IMR-90 (cell line): ENCODE measurements around the gene CYBRD1. TPM values are rescaled to one million over a fixed set of nuclear protein-coding genes. Genes with fewer than 3 reads are reported as not detected.

Experiments used
- ATAC-seq: fragments of 200-7000 bp; cut with Tn5 transposase; 2 replicates; pipeline ENCODE4 v1.9.1; 2020; ENCODE audit warnings: low read depth, mild to moderate bottlenecking, moderate library complexity
- BruUV-seq: library from RNA; stranded (reverse); fragments of 400-500 nt; replicated peaks from 2 replicates; lab custom pipeline; 2021; lab: Mats Ljungman, UMichigan
- CTCF ChIA-PET: fragments of 300-600 bp; formaldehyde crosslinking; extraction: SDS; loops from one replicate; lab custom pipeline; 2021; ENCODE audit warnings: antibody characterized with exemption; lab: Yijun Ruan, JAX
- POLR2A ChIA-PET: fragments of 300-600 bp; sonication (Branson Sonifier 250); formaldehyde crosslinking; loops from one replicate; lab custom pipeline; 2022; ENCODE audit warnings: antibody characterized with exemption; ENCODE audit not compliant: unreplicated experiment; lab: Charles Lee
- DNase-seq: peaks from one replicate; pipeline ENCODE4 v3.0.0; 2013
- H2AFZ ChIP-seq: replicated peaks from 2 replicates; pipeline ENCODE3; 2013; ENCODE audit warnings: low read length, mild to moderate bottlenecking; ENCODE audit not compliant: poor library complexity
- H2AK5ac ChIP-seq: 2 replicates; pipeline ENCODE4 v1.6.1; 2013; ENCODE audit warnings: low read depth, low read length, inconsistent platforms
- H2AK9ac ChIP-seq: replicated peaks from 2 replicates; pipeline ENCODE3; 2013; ENCODE audit warnings: mild to moderate bottlenecking, low read depth, low read length, moderate library complexity; ENCODE audit not compliant: poor library complexity
- H2BK120ac ChIP-seq: 2 replicates; pipeline ENCODE4 v1.6.1; 2013; ENCODE audit warnings: low read depth, low read length, inconsistent platforms
- H2BK15ac ChIP-seq: 3 replicates; pipeline ENCODE4 v1.6.1; 2013; ENCODE audit warnings: low read depth, low read length, inconsistent platforms
- H2BK20ac ChIP-seq: 2 replicates; pipeline ENCODE4 v1.6.1; 2013; ENCODE audit warnings: low read depth, mild to moderate bottlenecking, inconsistent platforms, low read length, moderate library complexity
- H2BK5ac ChIP-seq: 2 replicates; pipeline ENCODE4 v1.6.1; 2013; ENCODE audit warnings: mild to moderate bottlenecking, low read depth, low read length, inconsistent platforms; ENCODE audit not compliant: poor library complexity, severe bottlenecking
- H3K14ac ChIP-seq: replicated peaks from 2 replicates; pipeline ENCODE4 v1.6.1; 2013; ENCODE audit warnings: low read depth, low read length, inconsistent platforms
- H3K18ac ChIP-seq: 2 replicates; pipeline ENCODE4 v1.6.1; 2013; ENCODE audit warnings: low read depth, low read length, control low read depth
- H3K23ac ChIP-seq: 2 replicates; pipeline ENCODE4 v1.6.1; 2013; ENCODE audit warnings: low read depth, low read length, inconsistent platforms
- H3K27ac ChIP-seq: 2 replicates; pipeline ENCODE4 v1.5.1; 2013; ENCODE audit warnings: mild to moderate bottlenecking, control low read depth, low read length; ENCODE audit not compliant: insufficient read depth
- H3K27me3 ChIP-seq: 2 replicates; pipeline ENCODE4 v1.6.1; 2013; ENCODE audit warnings: low read length; ENCODE audit not compliant: control insufficient read depth, insufficient read depth
- H3K36me3 ChIP-seq: 2 replicates; pipeline ENCODE4 v1.6.1; 2013; ENCODE audit warnings: low read length, mixed read lengths; ENCODE audit not compliant: control insufficient read depth, insufficient read depth
- H3K4ac ChIP-seq: 2 replicates; pipeline ENCODE4 v1.6.1; 2013; ENCODE audit warnings: low read depth, low read length, inconsistent platforms
- H3K4me1 ChIP-seq: 2 replicates; pipeline ENCODE4 v1.6.1; 2013; ENCODE audit warnings: low read length, mixed read lengths; ENCODE audit not compliant: control insufficient read depth, insufficient read depth
- H3K4me2 ChIP-seq: 2 replicates; pipeline ENCODE4 v1.6.1; 2013; ENCODE audit warnings: low read depth, mild to moderate bottlenecking, control low read depth, low read length, moderate library complexity
- H3K4me3 ChIP-seq: 2 replicates; pipeline ENCODE4 v1.5.1; 2013; ENCODE audit warnings: low read depth, mild to moderate bottlenecking, control low read depth, low read length, moderate library complexity; ENCODE audit not compliant: insufficient read depth
- H3K56ac ChIP-seq: 2 replicates; pipeline ENCODE4 v1.6.1; 2013; ENCODE audit warnings: low read length, inconsistent platforms; ENCODE audit not compliant: insufficient read depth; ENCODE audit errors: extremely low read depth
- H3K79me1 ChIP-seq, 2 experiments: 2 replicates each; pipeline ENCODE4 v1.6.1; 2013; ENCODE audit warnings: low read length in 2 of 2, inconsistent platforms in 1 of 2, low read depth in 1 of 2
- H3K9ac ChIP-seq: 2 replicates; pipeline ENCODE4 v1.6.1; 2013; ENCODE audit warnings: low read depth, low read length, control low read depth
- H3K9me1 ChIP-seq: 2 replicates; pipeline ENCODE4 v1.6.1; 2013; ENCODE audit warnings: low read length, inconsistent platforms; ENCODE audit not compliant: insufficient read depth
- H3K9me3 ChIP-seq: 2 replicates; pipeline ENCODE4 v1.6.1; 2013; ENCODE audit warnings: low read length; ENCODE audit not compliant: control insufficient read depth, insufficient read depth
- H4K20me1 ChIP-seq: 2 replicates; pipeline ENCODE4 v1.6.1; 2013; ENCODE audit warnings: low read length, inconsistent platforms; ENCODE audit not compliant: insufficient read depth
- H4K5ac ChIP-seq: 2 replicates; pipeline ENCODE4 v1.6.1; 2013; ENCODE audit warnings: mild to moderate bottlenecking, low read depth, low read length, control low read depth
- H4K8ac ChIP-seq, 2 experiments: 2 replicates each; pipeline ENCODE4 v1.6.1; 2013; ENCODE audit warnings: low read depth in 2 of 2, low read length in 2 of 2, control low read depth in 1 of 2, inconsistent platforms in 1 of 2
- H4K91ac ChIP-seq: 2 replicates; pipeline ENCODE4 v1.6.1; 2013; ENCODE audit warnings: low read depth, low read length, inconsistent platforms; ENCODE audit not compliant: insufficient read depth
- FOS ChIP-seq: fragments of 150-350 bp; IDR thresholded peaks from 2 replicates; pipeline ENCODE4 v1.6.1; 2016; ENCODE audit warnings: low read depth, low read length
- NFE2L2 ChIP-seq: fragments of 150-350 bp; IDR thresholded peaks from 2 replicates; pipeline ENCODE4 v1.6.1; 2016; ENCODE audit warnings: low read depth, mild to moderate bottlenecking, low read length
- POLR2A ChIP-seq: IDR thresholded peaks from 2 replicates; pipeline ENCODE4 v1.6.1; 2012; ENCODE audit warnings: mild to moderate bottlenecking, low read depth, low read length
- WGBS, 2 experiments: methylation state at CpG; one replicate each; pipeline versions ENCODE4 v1.1.5 to v1.1.7; 2013; ENCODE audit warnings: missing lambda C conversion rate in 2 of 2; ENCODE audit not compliant: insufficient read length in 1 of 2; ENCODE audit errors: extremely low coverage in 2 of 2; 5-methylcytosine and 5-hydroxymethylcytosine counted together
- dilution Hi-C: fragments of 300-500 bp; cut with HindIII; formaldehyde crosslinking; loops from one replicate; pipeline ENCODE4 v1.14.3; 2018; ENCODE audit warnings: low sequenced_read_pairs; ENCODE audit not compliant: unreplicated experiment
- in situ Hi-C: fragments of 300-500 bp; cut with MboI; formaldehyde crosslinking; loops from 3 replicates; pipeline ENCODE4 v1.14.3; 2019; ENCODE audit warnings: low sequenced_read_pairs, inconsistent platforms, mixed read lengths
- intact Hi-C: fragments of 100-400 bp; cut with micrococcal nuclease; formaldehyde crosslinking; loops from 2 replicates; pipeline ENCODE4 v1.10.0; 2022
- polyA plus RNA-seq, 3 experiments: library from polyadenylated mRNA; depleted of rRNA; stranded (reverse); fragments of >200 nt; gene quantifications; 2 replicates each; pipeline ENCODE4 v1.2.3, GENCODE V29; 2012; ENCODE audit warnings: low replicate concordance in 1 of 3
- total RNA-seq: library from RNA; depleted of rRNA; stranded (reverse); fragments of >200 nt; gene quantifications from 2 replicates; pipeline ENCODE4 v1.2.3, GENCODE V29; 2012

CYBRD1 gene
- total and polyA plus RNA-seq, 2 of the 4 experiments (the other 2 are of a cell fraction), result 53.2 to 103 TPM

DNA sequence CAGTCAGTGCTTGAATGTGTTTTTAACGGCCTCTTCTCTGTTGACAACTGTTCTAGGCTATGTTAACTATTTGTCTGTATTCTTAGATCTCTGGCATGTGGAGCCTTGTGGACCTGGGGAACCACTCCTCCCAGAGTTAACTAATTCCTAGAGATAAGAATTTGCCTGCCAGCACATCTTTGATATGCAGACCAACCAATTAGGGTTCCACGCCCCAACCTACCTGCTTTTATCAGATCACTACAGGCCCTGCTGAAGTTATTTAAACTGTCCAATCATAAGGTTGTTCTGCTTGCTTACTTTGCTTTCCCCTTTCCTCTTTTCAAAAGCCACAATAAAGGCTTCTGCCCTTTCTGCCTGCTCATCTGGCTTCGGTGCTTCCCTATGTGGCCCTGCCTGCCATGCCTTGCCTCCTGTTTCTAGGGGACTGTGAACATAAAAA lies 8.5 kb upstream of the CYBRD1 start:
- no peak overlapping the region for H3K23ac ChIP-seq
- H3K36me3 ChIP-seq, result no peaks in the 10 kb centered on the region
- H2BK15ac ChIP-seq, result no peak overlapping the region
- H2BK20ac ChIP-seq, result no peak overlapping the region
- TF ChIP-seq FOS (no peak), POLR2A (no peak), NFE2L2 (no peak)
- H3K4me1 ChIP-seq, result no peaks in the 10 kb centered on the region; the same call in 1 of the 2 replicates
- ChIA-PET POLR2A (no interaction called here), CTCF (no interaction called here)
- H2AK9ac ChIP-seq, result no peak overlapping the region
- DNase-seq, result no peak
- BruUV-seq, result no TSS peak
- no peaks in the 10 kb centered on the region for H3K79me1 ChIP-seq
- no peak overlapping the region for H2BK5ac ChIP-seq
- H4K91ac ChIP-seq, result no peak overlapping the region
- no peak overlapping the region for H4K8ac ChIP-seq
- intact Hi-C loops, result no loop called here
- no CpG with 5 or more reads among the region's 3 CpGs for WGBS, 2 experiments
- no peak overlapping the region for H3K27ac ChIP-seq
- peaks cover 8% of the 10 kb centered on the region; the same call in 1 of the 2 replicates for H3K9me1 ChIP-seq
- H3K4me3 ChIP-seq, result no peak overlapping the region
- no peak overlapping the region for H3K4me2 ChIP-seq
- no peak overlapping the region for H3K56ac ChIP-seq
- dilution Hi-C loops, result no loop called here
- H3K27me3 ChIP-seq, result peaks cover 2% of the 10 kb centered on the region
- no peak overlapping the region for H3K14ac ChIP-seq
- no peaks in the 10 kb centered on the region for H4K20me1 ChIP-seq
- no peak overlapping the region for H3K9ac ChIP-seq
- no peak for ATAC-seq
- no peak overlapping the region for H2AK5ac ChIP-seq
- in situ Hi-C loops, result no loop called here
- H3K18ac ChIP-seq, result no peak overlapping the region
- no peak overlapping the region for H2AFZ ChIP-seq
- H2BK120ac ChIP-seq, result no peak overlapping the region
- no peak overlapping the region for H3K4ac ChIP-seq
- no peaks in the 10 kb centered on the region for H3K9me3 ChIP-seq
- H4K5ac ChIP-seq, result no peak overlapping the region
